Effector CD4-positive, alpha-beta T cell (primary cell): ENCODE results near the gene CRY2.
"Not testable (repeated sequence)": the region's sequence is repeated elsewhere in the genome, so short reads cannot be mapped to it uniquely, and the experiment has no call there.

Experiments used
- DNase-seq: peaks from one replicate; pipeline ENCODE4 v3.0.0-alpha.2; 2020
- total RNA-seq: gene quantifications from one replicate; lab custom pipeline; 2026; lab: John Stamatoyannopoulos, UW

The CRY2 gene
- total RNA-seq: 140 reads per million, percentile 88 among the genes with 10 or more reads in this experiment

DNA sequence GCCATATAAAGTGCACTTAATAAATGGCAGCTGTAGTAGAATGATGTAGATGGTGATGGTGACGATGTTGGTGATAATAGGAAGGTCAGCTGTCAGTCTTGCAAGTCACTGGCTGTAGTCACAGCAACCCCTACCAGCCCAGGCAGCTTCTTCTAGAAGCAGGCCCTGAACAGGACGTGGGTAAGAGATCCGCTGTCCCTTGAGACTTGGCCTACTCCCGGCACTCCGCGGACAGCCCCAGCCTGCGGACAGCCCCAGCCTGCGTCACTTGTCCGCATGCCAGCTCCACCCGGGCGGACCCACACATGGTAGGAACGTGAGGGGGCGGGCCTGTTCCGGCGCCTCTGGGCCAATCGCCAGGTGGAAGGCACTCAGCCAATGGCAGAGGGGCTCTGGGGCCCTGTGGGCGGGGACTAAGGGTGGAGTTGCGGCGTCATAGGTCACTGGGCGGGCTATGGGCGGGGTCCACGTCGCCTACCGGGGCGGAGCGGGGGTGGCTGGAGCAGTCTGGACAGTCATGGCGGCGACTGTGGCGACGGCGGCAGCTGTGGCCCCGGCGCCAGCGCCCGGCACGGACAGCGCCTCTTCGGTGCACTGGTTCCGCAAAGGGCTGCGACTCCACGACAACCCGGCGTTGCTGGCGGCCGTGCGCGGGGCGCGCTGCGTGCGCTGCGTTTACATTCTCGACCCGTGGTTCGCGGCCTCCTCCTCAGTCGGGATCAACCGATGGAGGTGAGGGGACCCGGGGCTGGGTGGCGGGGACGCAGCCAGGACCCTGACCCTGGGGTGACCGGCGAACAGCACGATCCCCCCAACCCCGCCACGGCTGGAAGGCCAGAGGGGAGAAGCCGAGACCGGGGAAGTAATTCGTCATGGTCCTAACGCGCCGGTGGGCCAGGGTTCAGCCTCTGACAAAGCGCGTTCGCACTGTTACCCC, at the start of gene CRY2:
TSS of gene CRY2 (plus strand) at position 502 of the 937 bp plus-strand sequence. CDS start at position 518, 16 bp downstream.
- peak; percentile 98 for DNase-seq

DNA sequence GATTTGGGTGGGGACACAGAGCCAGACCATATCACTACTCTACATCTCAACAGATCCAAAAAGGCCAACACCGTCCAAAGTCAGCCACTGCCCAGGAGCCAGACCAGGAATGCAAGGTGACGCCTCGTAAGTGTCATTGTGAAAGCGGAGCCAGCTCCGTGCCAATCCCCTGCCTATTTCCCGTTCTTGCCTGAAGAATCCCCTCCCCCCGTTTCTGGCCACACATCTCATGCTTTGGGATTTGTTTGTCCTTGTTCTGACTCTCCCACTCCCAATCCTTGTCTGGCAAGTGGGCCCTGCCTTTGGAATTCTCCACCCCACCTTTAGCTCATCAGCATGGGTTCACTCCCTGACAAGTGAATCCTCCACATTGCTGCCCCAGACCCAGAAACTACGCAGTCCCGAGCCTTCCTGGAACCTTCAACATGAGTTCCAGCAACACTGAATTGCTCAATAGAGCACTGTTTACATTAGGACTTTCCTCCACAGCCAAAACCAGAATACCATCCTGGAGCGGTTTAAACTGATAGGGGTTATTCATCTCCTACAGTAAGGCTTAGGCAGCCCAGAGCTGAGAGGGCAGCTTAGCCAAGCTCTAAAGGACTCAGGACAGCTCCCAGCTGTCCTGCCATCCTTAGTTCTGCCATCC, 48.4 kb upstream of the CRY2 start:
- DNase-seq: no peak

DNA sequence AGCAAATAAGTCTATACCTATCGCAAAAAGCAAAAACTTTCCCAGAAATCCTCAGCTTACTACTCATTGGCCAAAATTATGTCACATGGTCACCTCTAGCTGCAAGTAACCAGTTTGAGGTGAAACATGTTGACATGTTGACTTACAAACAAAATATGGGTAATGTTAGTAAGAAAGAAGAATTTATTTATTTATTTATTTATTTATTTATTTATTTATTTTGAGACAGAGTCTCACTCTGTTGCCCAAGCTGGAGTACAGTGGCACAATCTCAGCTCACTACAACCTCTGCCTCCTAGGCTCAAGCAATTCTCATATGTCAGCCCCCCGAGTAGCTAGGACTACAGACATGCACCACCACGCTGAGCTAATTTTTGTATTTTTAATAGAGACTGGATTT, 47.7 kb upstream of the CRY2 start:
- no peak for DNase-seq

DNA sequence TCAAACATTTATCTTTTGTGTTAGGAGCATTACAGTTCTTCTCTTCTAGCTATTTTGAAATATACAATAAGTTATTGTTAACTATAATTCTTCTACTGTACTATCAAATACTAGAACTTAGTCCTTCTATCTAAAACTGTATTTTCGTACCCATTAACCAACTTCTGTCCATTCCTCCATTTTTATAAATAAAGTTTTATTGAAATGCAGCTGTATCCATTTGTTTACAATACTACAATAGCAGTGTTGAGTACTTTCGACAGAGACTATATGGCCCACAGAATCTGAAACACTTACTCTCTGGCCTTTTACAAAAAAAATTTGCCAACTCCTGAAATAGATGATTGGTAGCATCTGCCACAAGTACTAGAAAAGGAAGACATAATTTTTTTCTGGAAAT, 47.0 kb upstream of the CRY2 start:
- no peak for DNase-seq

DNA sequence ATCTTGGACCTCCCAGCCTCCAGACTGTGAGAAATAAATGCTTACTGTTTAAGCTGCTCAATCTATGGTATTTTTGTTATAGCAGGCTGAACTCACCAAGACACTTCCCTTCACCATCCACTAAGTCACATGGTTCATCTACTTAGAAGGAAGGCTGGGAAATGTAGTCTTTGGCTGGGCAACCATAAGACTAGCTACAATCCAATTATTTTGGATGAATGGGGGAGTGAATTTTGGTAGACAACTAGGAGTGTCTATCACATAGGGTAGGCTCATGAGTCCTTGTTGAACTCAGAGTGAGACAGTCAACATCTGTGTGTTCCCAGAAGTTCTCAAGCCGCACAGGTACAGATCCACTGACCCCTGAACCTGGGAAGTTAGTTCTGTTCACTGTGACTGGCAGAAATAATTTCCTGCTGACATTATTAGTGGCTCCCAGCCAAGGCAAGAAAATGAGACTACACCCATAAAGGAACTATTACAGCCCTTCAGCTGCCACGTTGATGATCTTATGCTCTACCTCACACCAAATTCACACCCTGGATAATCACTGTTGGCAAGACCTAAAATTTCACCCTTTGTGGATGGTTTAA, 45.5 kb upstream of the CRY2 start:
- no peak for DNase-seq

DNA sequence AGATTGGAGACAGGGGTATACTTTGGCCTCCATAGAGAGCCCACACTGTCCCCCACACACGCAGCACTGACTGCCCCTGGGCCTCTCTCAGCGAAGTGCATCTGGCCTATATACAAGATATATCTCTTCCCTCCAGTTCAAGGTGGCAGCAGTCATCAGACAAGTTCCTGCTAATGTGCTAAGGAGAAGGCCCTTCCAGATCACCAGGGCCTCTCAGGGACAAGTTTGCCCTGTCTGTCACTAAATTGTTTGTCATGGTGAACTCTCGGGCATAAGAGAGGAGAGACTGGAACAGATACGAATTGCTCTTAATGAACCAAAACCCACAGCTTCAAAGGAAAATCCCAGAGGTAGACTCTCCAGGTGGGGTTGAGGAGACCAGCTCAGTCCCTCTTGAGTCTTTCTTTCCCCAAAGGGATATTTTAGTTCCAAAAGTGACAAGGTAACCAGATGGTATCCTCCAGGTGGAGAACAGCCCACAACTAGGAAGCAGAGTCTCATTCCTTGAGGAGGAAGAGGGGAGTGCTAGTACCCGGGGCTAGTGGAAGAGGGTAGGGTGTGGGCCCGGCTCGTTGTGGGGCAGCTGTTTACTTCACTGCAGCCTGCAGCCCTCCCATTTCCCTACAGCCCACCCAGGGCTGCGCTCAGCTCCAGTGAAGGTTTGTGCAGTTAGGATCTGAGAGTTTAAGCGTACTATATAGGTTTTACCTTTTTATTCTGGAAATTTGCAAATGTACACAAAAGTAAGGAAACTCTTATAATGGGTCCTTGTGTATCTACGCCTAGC, 44.6 kb upstream of the CRY2 start:
- DNase-seq: no peak

DNA sequence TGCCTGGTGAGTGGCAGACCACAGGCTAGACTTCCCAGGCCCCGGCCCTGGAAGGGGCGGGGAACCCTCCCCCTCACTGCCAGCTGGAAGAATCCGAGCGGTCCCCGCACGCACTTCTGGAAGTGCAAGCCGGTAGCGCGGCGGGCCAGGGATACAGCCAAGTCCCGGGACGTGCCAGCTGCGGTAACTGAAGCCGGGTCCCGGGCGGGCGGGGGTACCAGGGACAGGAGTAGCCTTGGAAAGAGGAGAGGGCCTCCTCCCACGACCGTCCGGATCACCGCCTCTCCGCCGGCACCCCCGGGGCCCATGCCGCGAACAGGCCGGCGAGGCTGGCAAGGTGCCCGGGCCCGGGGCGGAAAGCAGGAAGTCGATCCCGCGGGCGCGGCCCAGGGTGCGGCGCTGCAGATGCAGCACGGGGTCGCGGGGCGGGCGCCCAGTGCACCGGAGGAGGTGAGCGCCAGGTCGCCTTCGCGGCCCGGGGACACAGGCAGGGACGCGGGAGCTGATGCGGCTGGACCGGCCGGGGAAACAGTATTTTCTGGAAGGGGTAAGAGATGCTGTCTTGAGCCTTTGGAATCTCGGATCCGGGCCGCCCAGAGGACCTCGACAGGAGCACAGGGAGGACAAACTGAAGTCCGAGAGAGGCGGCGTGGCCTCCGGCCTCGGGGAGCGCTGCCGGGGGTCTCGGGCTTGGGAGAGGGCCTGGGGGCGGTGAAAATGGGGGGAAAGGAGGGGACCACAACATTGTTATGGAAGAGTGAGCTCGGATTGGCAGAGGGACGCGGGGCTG, 43.1 kb upstream of the CRY2 start:
- peak; percentile 60 for DNase-seq

DNA sequence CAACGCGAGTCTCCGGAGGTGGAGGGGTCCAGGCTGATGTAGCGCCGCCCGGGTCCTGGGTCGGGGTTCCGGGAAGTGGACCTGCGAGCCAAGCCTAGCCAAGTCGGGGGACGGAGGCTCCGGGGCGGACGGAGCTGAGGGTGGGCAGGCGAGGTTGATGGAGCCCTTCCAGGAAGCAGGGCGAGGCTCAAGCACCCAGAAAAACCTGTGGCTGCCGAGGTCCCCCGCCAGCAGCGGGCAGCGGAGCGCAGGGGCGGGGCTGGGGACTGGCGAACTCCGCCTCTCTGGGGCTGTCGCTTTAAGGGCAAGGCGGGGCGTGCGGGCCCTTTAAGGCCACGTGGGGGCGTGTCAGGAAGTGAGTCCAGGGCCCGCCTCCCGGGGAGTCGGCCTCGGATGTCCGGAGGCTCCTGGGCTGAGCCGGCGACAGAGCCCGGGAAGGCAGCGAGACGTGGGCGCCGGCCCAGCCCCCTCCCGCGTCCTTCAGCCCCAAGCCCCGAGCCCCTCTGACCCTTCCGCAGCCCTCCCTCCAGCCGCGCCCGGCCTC, 42.4 kb upstream of the CRY2 start, which contains the start of gene SLC35C1:
TSS of gene SLC35C1 (plus strand) at position 389 of the 544 bp plus-strand sequence. CDS start 653 bp downstream, outside the sequence.
- DNase-seq: peak; percentile 94

DNA sequence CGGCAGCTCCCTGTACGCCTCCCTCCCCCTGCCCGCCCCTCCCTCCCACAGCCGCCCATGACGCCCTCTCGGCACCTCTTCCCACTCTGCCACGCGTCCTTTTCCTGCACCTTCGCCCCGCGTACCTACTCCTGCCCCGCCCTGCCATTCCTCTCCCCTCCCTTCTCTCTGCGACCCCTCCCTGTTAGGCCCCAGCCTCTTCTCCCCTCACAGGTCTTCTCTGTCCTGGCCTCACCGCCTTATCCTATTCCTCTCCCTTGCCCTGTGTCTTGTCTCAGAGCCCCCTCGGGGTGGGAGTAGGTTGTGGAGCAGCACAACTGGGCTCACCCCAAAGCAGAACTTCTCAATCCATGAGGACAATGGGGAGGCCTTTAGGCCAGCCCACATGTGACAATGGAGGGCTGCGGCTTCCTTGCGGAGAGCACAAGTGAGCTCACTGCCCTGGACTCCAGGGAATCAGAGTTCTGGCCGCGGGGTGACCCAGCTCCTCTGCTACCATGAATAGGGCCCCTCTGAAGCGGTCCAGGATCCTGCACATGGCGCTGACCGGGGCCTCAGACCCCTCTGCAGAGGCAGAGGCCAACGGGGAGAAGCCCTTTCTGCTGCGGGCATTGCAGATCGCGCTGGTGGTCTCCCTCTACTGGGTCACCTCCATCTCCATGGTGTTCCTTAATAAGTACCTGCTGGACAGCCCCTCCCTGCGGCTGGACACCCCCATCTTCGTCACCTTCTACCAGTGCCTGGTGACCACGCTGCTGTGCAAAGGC, 41.8 kb upstream of the CRY2 start:
- DNase-seq: no peak

DNA sequence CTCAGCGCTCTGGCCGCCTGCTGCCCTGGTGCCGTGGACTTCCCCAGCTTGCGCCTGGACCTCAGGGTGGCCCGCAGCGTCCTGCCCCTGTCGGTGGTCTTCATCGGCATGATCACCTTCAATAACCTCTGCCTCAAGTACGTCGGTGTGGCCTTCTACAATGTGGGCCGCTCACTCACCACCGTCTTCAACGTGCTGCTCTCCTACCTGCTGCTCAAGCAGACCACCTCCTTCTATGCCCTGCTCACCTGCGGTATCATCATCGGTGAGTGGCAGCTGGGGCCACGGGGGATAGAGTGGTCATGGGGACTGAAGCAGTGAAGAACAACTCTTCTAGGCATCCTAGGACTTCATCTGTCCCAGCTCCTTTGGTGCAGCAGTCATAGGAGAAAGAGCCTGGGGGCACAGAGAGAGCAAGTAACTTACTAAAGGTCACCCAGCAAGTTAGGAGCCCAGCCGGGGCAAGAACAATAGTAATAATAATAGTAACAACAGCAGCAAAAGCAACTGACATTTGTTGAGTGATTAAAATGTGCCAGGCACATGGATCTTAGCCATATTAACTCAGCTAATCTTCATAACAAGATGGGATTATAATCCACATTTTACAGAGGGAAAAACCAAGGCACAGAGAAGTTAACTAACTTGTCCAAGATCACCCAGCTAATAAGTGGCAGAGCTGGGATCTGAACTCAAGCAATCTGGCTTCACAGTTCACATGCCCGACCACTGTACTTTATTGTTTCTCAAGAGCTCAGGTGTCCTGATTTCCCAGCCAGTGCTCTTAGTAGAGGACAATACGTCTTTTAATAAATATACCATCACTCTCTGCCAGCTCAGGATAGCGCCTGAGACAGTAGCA, 41.0 kb upstream of the CRY2 start:
- DNase-seq: no peak

DNA sequence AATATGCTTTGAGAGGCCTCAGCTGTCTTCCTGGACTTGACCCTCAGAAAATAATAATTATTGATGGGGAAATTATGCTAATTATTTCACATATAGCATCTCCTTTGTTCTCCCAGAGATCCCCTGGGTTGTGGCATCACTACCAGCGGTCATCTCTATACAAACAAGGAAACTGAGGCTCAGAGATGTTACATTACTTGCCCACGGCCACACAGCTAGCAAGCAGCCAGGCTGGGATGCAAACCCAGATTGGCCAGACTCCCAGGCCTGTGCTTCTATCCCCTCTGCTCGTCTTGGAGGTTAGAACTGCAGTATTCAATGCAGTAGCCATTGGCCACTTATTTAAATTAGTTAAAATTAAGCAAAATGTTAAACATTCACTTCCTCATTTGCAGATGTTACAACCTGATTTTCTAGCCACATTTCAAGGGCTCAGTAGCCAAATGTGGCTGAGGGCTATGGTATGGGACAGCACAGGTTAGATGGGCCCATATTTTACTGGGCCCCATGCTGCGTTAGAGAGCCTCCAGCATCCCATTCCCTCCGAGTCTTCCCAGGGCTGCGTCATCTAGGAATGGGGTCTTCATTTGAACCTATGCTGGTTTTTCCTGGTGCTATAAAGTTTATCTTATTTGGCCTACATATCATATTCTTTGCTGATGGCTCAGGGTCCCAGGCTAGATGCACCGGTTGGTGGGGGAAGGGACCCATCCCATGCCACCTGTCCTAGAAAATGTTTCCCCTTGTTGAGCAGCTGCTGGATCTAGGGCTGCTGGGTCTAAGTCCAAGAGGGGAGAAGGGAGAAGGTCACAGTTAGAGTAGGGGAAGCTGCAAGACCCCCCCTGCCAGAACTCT, 40.1 kb upstream of the CRY2 start:
- no peak for DNase-seq

DNA sequence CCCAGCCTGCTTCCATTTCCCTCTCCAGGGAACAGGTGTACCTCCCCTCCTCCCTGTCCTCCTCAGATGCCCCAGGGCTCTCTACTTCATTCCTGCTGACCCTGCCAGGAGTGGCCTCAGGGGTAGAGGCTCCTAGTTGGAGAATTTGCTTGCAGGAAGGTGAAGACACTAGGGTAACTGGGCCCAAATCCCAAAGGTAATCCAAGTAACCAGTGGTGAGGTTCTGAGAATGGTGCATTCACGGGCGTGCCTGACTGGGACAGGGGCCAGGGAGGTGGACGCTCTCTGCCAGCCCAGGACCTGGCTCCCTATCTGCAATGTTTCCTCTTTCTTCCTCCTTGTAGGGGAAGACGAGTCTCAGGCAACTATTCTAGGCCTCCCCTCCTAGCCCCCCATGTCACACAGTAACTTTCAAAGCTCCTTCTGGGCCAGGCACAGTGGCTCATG, 39.5 kb upstream of the CRY2 start:
- DNase-seq: no peak

DNA sequence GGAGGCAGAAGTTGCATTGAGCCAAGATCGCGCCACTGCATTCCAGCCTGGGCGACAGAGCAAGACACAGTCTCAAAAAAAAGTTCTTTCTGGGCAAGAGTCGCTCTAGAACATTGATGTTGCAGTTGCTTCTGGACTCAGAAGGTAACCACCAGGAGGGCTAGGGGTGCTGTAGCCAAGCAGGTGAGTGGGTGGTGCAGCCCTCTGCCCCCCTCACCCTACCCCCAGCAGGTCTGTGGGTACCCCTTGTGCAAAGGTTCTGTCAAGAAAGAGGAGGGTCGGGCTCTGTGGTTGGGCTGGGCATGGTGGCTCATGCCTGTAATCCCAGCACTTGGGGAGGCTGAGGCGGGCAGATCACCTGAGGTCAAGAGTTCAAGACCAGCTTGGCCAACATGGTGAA, 38.8 kb upstream of the CRY2 start:
- DNase-seq: not testable (repeated sequence)

DNA sequence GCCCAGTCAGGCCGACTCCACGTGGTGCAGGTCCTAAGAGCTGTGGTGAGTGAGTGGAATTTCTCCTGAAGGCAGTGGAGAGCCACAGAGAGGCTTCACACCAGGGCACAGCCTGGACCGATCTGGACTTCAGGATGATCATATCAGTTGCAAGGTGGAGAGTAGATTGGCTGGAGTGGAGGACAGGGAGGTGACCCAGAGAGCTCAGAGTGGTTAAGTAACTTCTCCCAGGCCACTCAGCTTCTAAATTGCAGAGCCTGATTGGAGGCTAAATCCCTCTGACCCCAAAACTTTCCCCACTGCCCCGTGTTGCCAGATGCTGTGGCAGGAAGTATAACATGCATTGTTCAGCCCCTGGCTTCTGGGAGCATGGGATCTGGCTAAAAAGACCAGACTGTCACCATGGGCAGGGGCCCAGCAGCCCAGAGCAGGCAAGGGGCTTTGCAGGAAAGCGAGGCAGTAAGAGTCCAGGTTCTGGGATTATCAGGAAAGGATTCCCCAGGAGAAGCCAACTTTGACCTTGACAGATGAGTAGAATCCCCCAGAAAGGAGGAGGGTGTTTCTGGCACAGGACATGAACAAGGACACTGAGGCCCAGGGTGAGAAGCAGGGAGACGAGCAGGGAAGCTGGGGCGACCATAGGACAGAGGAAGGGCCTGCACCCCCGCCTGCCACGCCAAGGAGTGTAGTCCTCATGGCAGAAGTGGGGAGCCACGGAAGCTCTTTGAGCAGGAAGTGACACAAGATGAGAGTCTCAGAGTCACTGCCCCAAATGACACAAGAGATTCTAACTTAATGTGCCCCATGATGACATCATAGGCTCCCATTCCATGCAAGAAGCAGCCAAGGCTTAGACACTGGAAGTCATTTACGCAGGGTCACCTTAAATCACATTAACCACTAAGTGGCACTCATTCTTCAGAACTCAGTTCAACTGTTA, 37.5 kb upstream of the CRY2 start:
- DNase-seq: no peak

DNA sequence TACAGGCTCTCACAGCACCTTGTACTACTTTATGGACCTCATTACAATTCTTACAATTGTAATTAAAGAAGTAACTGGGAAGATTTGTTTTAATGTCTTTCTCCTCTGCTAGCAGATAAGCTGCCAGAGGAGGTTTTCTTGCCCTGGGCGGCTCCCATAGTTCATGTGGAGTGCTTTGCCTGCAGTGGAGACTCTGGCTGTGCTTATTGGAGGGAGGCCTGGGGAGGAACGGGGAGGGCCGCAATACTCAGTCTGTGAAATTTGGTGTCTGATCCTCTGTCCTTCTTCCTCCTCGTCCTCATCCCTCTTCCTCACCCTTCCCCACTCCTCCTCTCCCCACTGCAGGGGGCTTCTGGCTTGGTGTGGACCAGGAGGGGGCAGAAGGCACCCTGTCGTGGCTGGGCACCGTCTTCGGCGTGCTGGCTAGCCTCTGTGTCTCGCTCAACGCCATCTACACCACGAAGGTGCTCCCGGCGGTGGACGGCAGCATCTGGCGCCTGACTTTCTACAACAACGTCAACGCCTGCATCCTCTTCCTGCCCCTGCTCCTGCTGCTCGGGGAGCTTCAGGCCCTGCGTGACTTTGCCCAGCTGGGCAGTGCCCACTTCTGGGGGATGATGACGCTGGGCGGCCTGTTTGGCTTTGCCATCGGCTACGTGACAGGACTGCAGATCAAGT, 36.7 kb upstream of the CRY2 start:
- DNase-seq: no peak

DNA sequence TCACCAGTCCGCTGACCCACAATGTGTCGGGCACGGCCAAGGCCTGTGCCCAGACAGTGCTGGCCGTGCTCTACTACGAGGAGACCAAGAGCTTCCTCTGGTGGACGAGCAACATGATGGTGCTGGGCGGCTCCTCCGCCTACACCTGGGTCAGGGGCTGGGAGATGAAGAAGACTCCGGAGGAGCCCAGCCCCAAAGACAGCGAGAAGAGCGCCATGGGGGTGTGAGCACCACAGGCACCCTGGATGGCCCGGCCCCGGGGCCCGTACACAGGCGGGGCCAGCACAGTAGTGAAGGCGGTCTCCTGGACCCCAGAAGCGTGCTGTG, 36.2 kb upstream of the CRY2 start:
- no peak for DNase-seq
